Left lung (tissue), 10 donors: ENCODE results near the gene GPC3. TPM values are rescaled to one million over a fixed set of nuclear protein-coding genes. Genes with fewer than 3 reads are reported as not detected.

Experiments
- ATAC-seq: fragments of 200-7000 bp; cut with Tn5 transposase; one replicate; pipeline ENCODE4 v1.9.1; 2020; ENCODE audit warnings: moderate library complexity
- DNase-seq, 4 donors: peaks; one replicate each; pipeline ENCODE4 v3.0.0-alpha.2; 2013 to 2020
- H3K27ac ChIP-seq, 2 donors: fragments of 200-600 bp; sonication (generic) in 1 of 2; one replicate each; pipeline versions ENCODE4 v1.5.0 to v1.8.0; 2020 to 2021
- H3K27me3 ChIP-seq, 2 donors: fragments of 200-600 bp; sonication (generic) in 1 of 2; one replicate each; pipeline versions ENCODE4 v1.5.0 to v1.8.0; 2020 to 2021
- H3K36me3 ChIP-seq, 2 donors: fragments of 200-600 bp; sonication (generic) in 1 of 2; one replicate each; pipeline versions ENCODE4 v1.5.0 to v1.8.0; 2020 to 2021
- H3K4me1 ChIP-seq, 2 donors: fragments of 200-600 bp; one replicate each; pipeline ENCODE4 v1.8.0; 2021
- H3K4me3 ChIP-seq, 2 donors: fragments of 200-600 bp; sonication (generic) in 1 of 2; one replicate each; pipeline versions ENCODE4 v1.5.0 to v1.8.0; 2020 to 2021; ENCODE audit warnings: mild to moderate bottlenecking in 1 of 2
- H3K9me3 ChIP-seq, 2 donors: fragments of 200-600 bp; sonication (generic) in 1 of 2; one replicate each; pipeline versions ENCODE4 v1.5.0 to v1.8.0; 2020 to 2021
- intact Hi-C, 2 donors: fragments of 100-400 bp; cut with DNase I; formaldehyde crosslinking; loops; one replicate each; pipeline versions ENCODE4 v1.11.2 to v1.14.2; 2022
- polyA plus RNA-seq, 6 donors: library from polyadenylated mRNA; unstranded; fragments of 120-200 nt; gene quantifications; one replicate each; pipeline ENCODE4 v1.2.1, GENCODE V29; 2013; ENCODE audit not compliant: insufficient read length in 6 of 6
- total RNA-seq, 2 donors: library from RNA; stranded (reverse); fragmentation: NEBNext Ultra II Directional; extraction: Animal tissue kit (Norgen Biotek cat#: 25700); gene quantifications; one replicate each; pipeline ENCODE4 v1.2.1, GENCODE V29; 2021
- TF ChIP-seq, protein P1 (sequence below), 2 donors: fragments of 200-600 bp; sonication (generic) in 1 of 2; IDR thresholded peaks; one replicate each; pipeline versions ENCODE4 v1.5.0 to v1.8.0; 2021; ENCODE audit warnings: antibody characterized with exemption in 2 of 2
- donor health status: DM: no; HTN: yes; CAD: no.
- donor health status: DM: no; HTN: no; CAD: no.

GPC3 gene
- total and polyA plus RNA-seq, 8 donors: 42.1 to 581 (median 448) TPM

GRCh38 chrX:133847340-133847994, 137.9 kb downstream of the GPC3 start:
- Histone ChIP-seq H3K27me3 (peaks cover 0 to 9% of the 10 kb centered on the region in 2 donors), H3K27ac (no peak overlapping the region), H3K9me3 (no peaks in the 10 kb centered on the region), H3K36me3 (no peaks in the 10 kb centered on the region), H3K4me1 (no peaks in the 10 kb centered on the region), H3K4me3 (no peak overlapping the region)
- DNase-seq (no peak), ATAC-seq (no peak)
- TF ChIP-seq, protein P1, sequence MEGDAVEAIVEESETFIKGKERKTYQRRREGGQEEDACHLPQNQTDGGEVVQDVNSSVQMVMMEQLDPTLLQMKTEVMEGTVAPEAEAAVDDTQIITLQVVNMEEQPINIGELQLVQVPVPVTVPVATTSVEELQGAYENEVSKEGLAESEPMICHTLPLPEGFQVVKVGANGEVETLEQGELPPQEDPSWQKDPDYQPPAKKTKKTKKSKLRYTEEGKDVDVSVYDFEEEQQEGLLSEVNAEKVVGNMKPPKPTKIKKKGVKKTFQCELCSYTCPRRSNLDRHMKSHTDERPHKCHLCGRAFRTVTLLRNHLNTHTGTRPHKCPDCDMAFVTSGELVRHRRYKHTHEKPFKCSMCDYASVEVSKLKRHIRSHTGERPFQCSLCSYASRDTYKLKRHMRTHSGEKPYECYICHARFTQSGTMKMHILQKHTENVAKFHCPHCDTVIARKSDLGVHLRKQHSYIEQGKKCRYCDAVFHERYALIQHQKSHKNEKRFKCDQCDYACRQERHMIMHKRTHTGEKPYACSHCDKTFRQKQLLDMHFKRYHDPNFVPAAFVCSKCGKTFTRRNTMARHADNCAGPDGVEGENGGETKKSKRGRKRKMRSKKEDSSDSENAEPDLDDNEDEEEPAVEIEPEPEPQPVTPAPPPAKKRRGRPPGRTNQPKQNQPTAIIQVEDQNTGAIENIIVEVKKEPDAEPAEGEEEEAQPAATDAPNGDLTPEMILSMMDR (IDR thresholded peaks at IDR 0.05): no peak
- intact Hi-C loops: no loop called here

GRCh38 chrX:133846311-133846710, 139.1 kb downstream of the GPC3 start:
- intact Hi-C loops: no loop called here
- H3K27ac ChIP-seq: no peak overlapping the region
- no peaks in the 10 kb centered on the region for H3K9me3 ChIP-seq
- no peaks in the 10 kb centered on the region for H3K4me1 ChIP-seq
- DNase-seq (no peak), ATAC-seq (no peak)
- no peaks in the 10 kb centered on the region for H3K36me3 ChIP-seq
- H3K4me3 ChIP-seq: no peak overlapping the region
- peaks cover 0 to 3% of the 10 kb centered on the region in 2 donors for H3K27me3 ChIP-seq
- TF ChIP-seq, protein P1 (IDR thresholded peaks at IDR 0.05): no peak

DNA sequence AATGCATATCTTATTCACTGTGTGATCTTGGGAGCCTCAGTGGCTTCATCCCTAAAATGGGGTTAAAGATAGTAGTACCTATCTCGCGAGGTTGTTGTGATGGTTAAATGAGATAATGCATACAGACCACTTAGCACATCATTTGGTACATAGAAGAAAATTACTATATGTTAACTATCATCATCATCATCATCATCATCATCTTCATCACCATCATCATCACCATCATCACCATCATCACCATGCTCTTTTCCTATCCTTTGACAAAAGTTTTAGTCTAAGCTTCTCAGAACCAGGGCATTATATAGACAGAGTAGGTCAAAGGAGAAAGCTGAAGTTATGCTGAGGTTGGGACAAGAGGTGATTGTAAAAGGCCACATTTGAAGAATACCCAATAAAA, 145.0 kb downstream of the GPC3 start:
- Histone ChIP-seq H3K27me3 (no peaks in the 10 kb centered on the region), H3K9me3 (no peaks in the 10 kb centered on the region), H3K27ac (no peak overlapping the region), H3K4me3 (no peak overlapping the region), H3K36me3 (no peaks in the 10 kb centered on the region), H3K4me1 (no peaks in the 10 kb centered on the region)
- TF ChIP-seq, protein P1 (IDR thresholded peaks at IDR 0.05): no peak
- intact Hi-C loops: no loop called here
- ATAC-seq (no peak), DNase-seq (no peak)

- intact Hi-C loops: no loop called here
- Histone ChIP-seq H3K36me3 (no peaks in the 10 kb centered on the region), H3K4me3 (no peak overlapping the region), H3K4me1 (no peaks in the 10 kb centered on the region), H3K9me3 (no peaks in the 10 kb centered on the region), H3K27ac (no peak overlapping the region), H3K27me3 (no peaks in the 10 kb centered on the region)
- TF ChIP-seq, protein P1 (IDR thresholded peaks at IDR 0.05): peak; percentile 28 to 63
- ATAC-seq (no peak), DNase-seq (peak in 1 of 4 donors; percentile 45)
Measured at GRCh38 chrX:133838761-133839676, 146.4 kb downstream of the GPC3 start.

DNA sequence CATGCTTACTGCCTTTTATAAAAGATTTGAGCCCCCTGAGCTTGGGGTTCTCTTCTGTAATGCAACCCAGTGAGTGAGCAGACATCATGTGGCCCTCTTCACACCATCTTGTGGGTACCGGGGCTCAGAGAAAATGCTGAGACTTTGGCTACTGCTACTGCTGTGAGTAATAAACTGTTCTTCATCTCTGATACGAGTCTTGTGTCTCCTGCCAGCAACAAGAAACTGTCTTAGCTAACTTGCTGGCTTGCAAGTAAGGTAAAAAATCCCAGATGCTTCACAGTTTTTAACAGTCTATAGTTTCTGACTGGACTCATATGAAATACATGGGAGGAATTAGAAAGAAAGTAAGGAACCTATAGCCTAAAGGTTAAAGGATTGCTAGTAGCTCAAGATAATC, 148.3 kb downstream of the GPC3 start:
- Histone ChIP-seq H3K9me3 (no peaks in the 10 kb centered on the region), H3K4me3 (no peak overlapping the region), H3K36me3 (no peaks in the 10 kb centered on the region), H3K27ac (no peak overlapping the region), H3K4me1 (no peaks in the 10 kb centered on the region), H3K27me3 (no peaks in the 10 kb centered on the region)
- DNase-seq (no peak), ATAC-seq (no peak)
- TF ChIP-seq, protein P1 (IDR thresholded peaks at IDR 0.05): no peak
- intact Hi-C loops: no loop called here
